DOHH2 (cell line): ENCODE results near the gene CPEB1.

Experiments used
- CTCF ChIP-seq: fragments of 200-600 bp; sonication (generic); IDR thresholded peaks from one replicate; pipeline ENCODE4 v1.5.1; 2014; ENCODE audit warnings: antibody characterized with exemption, mild to moderate bottlenecking, low read depth, low read length; ENCODE audit not compliant: poor library complexity, severe bottlenecking
- EZH2phosphoT487 ChIP-seq: fragments of 200-600 bp; sonication (generic); IDR thresholded peaks from 2 replicates; pipeline ENCODE4 v1.6.1; 2017; ENCODE audit warnings: borderline replicate concordance, mild to moderate bottlenecking, antibody characterized with exemption, low read length, moderate library complexity, mixed read lengths

- no peak for TF ChIP-seq CTCF
- no peak for TF ChIP-seq EZH2phosphoT487
Observed at GRCh38 chr15:82647045-82647834, at the start of gene CPEB1.
